DMS153 treated with DMSO at 0.1 percent for 48 hours (cell line): ENCODE measurements around the gene CLN3.
"Not testable (repeated sequence)": the region's sequence is repeated elsewhere in the genome, so short reads cannot be mapped to it uniquely, and the experiment has no call there.

Experiments used
- DNase-seq: peaks from one replicate; lab custom pipeline; 2025; ENCODE audit not compliant: unreplicated experiment; lab: John Stamatoyannopoulos, UW

The CLN3 gene

DNA sequence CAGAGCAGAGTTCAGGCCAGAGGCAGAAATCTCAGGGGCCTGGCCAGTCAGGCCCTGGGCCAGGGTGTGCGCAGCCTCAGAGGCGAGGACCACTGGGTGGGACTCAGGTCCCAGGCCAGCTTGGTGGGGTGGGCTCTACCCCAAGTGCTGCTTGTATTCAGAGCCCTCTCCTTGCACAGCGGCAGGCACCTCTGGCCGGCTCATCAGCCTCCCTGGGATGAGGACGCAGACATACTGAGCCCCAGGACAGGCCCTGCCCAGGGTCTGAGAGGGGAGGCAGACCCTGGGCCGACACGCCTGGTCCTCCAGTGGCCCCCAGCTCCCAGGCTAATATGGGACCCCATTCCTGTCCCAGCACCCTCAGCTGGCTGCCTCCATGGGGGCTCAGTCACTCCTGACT, 22.4 kb upstream of the CLN3 start:
- DNase-seq = no peak

DNA sequence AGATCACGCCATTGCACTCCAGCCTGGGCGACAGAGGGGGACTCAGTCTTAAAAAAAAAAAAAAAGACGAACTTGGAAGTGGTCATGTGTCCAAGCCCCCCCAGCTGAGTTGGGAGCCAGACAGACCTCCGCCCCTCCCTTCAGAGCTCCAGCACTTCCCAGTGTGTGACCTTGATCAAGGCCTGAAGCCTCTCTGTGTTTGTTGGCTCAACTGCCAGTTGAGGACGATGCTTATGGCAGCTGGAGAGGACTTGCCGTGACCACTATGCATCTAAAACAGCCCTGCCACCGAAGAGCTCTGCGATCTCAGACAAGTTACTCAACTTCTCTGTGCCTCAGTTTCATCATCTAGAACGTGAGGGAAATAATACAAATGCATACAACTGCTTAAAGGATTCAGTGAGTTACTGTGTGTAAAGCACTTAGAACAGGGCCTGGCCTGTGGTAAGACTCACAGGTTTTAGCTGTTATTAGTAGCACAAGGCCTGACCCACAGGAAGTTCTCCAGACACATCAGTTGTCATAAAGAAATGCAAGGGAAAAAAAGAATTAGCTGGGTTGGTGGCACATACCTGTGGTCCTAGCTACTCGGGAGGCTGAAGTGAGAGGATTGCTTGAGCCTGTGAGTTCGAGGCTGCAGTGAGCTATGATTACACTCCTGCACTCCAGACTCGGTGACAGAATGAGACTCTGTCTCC, 21.8 kb upstream of the CLN3 start:
- no peak for DNase-seq

DNA sequence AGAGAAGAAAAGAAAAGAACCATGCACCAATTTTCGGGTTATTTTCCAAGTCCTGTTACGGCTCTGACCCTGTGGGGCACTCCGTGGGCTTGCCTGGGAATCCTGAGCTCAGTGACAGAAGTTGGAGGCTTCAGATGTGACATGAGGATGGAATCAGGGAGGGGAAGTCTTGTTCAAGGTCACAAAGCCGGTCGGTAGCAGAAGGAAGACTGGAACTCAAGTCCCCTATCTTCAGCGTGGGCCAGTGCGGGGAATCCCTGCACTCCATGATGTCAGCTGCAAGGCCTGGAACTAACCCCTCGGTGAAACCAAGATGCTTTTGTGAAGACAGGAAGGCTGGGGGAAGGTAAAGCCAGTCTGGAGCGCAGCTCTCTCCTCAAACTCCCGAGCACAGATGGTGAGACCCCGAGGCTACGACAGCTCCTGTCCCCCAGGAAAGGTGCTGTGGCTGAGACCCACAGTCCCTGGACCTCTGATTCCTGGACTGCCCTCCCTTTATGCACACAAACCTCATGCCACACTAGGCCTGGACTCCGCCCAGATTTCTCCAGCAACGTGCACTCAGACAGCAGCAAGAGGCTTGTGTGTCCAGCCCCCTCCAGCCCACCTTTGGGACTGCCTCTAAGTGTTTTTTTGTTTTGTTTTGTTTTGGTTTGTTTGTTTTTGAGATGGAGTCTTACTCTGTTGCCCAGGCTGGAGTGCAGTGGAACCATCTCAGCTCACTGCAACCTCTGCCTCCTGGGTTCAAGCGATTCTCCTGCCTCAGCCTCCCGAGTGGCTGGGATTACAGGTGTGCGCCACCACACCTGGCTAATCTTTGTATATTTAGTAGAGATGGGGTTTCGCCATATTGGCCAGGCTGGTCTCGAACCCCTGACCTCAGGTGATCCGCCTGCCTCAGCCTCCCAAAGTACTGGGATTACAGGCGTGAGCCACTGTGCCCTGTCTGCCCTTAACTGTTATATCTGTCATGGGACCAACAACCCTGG, 20.2 kb upstream of the CLN3 start:
- no peak for DNase-seq

DNA sequence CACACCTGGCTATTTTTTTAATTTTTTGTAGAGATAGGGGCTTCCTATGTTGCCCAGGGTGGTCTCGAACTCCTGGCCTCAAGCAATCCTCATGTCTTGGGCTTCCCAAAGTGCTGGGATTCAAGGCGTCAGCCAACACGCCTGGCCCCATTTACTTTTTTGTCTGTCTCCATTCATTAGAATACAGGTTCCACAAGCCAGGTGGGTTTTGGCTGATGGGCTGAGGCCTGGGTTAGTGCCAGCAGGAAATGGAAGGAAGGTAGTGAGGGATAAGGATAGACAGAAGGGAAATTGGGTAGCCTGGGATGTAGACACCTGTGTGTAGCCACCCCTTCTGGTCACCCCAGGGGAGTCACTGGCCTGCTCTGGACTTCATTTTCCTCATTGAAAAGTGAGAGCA, 19.2 kb upstream of the CLN3 start:
- no peak for DNase-seq

DNA sequence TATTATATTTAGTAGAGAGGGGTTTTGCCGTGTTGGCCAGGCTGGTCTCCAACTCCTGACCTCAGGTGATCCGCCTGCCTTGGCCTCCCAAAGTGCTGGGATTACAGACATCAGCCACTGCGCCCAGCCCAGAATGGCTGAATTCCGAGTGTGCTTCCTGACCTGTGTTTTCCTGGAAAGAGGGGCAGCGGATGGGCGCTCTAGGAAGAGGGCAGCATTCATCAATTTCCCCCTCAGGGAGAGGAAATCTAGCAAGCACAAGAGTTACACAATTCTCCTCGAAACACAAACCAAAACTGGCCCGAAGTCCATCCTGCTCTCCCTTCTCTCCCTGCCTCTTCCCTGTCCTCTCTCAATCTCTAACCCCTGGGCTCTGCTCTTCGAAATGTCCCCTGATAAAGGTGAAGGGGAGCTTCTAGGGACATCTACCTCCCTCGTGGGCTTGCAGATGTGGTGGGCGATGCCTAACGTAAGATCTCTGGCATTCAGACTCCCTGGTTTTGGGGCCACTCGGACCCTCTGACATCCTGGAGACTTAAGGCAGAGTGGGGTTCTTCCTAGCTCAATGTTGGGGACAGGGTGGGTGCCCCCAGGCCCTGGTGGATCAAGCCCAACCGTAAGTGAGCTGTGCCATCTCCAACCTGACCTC, 13.7 kb upstream of the CLN3 start:
- DNase-seq = no peak

DNA sequence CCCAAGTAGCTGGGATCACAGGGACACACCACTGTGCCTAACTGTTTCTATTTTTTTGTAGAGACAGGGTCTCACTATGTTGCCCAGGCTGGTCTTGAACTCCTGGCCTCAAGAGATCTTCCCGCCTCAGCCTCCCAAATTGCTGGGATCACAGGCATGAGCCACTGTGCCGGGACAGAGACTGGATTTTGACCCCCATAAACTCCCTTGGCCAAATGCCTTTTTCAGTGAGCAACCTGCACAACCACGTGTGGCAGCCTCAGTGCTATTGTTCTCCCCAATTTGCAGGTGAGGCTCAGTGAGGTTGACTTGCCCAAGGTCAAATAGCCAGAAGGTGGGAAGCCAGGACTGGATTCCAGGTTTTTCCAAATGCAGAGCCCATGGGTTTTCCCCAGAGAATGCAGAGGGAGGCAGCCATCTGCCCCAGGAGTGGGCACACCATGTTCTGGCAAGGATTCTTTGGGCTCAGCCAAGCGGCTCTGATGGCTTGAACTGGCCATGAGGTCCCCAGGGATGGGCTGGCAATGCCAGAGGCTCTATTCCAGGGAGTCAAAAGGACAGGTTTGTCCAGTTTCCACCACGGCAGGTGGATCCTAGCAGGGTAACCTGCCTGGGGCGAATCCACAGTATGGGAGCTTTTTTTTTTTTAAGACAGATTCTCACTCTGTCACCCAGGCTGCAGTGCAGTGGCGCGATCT, 13.0 kb upstream of the CLN3 start:
- DNase-seq = no peak

DNA sequence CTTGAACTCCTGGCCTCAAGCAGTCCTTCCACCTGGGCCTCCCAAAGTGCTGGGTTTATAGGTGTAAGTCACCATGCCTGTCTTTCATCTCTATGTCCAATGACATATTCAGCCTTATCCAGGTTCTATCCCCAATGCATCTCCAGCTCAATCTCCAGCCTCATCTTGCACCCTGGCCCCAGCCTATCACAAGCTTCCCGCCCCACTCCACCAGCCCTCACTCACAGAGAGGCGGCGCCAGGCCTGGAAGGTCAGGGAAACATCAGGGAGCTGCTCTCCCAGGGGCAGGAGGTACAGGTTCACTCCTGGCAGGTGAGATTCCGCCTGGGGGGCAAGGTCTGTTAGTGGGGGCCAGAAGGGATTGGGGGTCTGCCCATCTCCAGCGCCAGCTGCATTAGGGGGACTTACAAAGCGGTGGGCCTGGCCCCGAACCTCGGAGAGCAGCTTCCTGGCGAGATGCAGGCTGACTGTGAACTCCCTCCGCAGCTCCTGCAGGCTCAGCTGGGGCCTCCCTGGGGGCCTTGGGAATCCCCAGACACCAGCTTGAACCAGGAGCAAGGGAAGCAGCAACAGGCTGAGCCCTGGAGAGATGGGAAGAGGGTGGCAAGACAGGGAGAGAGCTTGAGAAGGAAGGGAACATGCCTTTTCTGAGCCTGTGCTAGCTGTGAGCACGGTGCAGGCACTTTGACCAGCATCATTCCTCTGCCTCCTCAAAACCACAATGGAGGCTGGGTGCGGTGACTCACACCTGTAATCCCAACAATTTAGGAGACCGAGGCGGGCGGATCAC, 11.8 kb upstream of the CLN3 start:
- no peak for DNase-seq

DNA sequence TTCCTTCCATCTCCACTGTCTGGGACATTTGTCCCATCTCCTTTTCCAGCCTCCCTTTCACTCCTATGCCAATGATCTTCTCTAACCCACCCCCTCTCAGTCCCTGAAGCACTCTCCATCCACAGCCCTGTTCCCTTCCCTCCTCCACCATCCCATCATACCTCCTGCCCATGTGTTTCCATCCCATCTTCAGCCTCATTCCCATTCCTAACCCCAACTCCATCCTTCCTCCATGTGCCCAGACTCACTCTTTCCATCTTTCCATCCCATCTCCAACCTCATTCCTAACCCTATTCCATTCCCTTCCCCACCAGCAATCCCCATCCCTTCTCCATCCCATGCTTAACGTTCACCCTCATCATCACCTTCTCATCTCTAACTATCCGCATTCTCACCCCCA, 10.4 kb upstream of the CLN3 start:
- DNase-seq = no peak

DNA sequence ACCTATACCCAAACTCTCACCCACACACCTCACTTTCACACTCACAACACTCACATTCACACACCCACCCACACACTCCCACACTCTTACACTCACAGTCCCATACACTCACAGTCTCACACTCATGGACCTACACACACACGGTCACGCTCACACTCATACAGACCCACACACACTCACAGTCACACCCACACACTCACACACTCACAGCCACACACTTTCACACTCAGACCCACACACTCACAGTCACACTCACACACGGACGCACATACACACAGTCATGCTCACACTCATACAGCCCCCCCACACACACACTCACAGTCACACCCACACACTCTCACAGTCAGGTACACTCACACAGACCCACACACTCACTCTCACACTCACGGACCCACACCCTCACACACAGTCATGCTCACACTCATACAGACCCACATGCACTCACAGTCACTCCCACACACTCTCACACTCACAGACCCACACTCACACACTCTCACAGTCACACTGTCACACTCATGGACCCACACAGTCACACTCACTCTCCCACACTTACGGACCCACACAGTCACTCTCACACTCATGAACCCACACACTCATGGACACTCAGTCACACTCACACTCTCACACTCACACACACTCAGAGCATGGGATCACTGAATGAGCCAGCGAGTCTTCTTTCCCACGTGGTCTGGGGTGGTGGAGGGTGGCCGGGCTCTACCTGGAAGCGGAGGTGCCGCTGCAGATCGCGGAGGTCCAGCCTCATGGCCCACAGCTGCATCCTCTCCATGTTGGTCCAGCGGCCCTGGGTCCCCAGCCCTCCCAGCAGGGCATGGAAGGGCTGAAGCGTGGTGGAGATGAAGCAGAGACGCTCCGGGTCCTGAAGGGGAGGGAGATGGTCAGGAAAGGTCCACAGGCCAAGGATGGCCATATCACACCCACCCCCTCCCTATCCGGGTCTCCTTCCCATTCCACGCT, 9.7 kb upstream of the CLN3 start:
- no peak for DNase-seq

DNA sequence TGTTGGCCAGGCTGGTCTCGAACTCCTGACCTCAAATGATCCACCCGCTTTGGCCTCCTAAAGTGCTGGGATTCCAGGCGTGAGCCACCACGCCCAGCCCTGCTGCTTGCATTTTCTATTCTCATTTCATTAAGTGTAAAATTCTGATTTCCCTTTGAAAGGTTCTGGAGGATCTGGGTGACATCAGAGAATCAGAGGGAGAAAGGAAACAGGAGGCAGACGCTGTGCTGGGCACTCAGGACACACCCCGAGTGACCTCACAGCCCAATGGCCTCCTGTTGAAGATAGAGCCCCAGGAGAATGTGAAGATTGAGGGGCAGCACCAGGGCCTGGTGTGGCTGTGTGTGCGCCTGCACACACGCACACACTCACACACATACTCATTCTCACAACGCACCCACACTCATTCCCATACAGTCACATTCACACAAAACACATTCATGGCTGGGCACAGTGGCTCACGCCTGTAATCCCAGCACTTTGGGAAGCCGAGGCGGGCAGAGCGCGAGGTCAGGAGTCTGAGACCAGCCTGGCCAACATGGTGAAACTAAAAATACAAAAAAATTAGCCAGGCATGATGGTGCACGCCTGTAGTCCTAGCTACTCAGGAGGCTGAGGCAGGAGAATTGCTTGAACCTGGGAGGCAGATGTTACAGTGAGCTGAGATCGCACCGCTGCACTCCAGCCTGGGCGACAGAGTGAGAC, 8.8 kb upstream of the CLN3 start:
- not testable (repeated sequence) for DNase-seq

DNA sequence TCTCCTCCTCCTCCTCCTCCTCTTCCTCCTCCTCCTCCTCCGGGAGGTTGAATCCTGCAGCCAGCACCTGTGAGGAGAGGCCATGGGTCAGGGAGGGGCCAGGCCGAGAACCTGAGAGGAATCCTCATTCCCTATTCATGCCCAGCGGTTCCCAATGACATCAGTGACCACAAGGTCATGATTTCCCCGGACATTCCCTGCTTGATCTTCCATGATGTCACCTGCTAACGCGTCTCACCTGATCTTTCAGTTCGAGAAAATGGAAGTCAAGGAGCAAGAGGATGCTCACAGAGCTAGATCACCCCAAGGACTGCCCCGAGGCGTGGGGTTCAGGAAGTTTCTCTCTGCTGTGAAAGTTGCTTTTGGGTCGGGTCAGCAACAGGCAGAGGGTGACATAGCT, 8.0 kb upstream of the CLN3 start:
- no peak for DNase-seq

DNA sequence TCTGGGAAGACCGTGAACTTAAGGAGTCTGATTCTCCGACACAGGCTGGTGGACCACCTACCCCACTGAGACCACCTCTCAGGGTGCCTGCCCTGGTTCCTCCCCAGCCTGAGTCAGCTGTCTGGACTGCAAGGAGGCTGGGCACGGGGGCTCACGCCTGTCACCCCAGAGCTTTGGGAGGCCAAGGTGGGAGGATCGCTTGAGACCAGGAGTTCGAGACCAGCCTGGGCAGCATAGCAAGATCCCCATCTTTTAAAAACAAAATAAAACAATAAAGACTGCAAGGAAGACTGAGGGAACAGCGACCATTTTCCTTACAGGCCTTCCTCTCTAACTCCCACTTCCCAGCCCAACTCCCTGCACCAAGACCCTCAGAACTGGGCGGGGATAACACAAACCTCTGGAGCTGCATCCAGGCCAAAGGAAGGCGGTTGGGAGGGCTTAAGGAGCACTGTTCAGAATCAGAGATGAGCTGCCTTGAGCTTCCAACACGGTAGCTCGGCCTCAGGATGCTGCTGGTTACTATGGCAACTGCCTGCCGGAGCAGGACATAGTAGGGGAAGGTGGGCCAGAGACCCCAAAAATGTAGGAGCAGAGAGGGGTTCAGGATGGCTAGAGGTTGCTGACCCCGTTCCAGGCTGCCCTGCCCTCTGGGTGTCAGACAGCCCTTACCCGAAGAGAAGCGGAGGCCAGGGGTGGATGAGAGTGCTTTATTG, 7.0 kb upstream of the CLN3 start:
- DNase-seq = no peak

DNA sequence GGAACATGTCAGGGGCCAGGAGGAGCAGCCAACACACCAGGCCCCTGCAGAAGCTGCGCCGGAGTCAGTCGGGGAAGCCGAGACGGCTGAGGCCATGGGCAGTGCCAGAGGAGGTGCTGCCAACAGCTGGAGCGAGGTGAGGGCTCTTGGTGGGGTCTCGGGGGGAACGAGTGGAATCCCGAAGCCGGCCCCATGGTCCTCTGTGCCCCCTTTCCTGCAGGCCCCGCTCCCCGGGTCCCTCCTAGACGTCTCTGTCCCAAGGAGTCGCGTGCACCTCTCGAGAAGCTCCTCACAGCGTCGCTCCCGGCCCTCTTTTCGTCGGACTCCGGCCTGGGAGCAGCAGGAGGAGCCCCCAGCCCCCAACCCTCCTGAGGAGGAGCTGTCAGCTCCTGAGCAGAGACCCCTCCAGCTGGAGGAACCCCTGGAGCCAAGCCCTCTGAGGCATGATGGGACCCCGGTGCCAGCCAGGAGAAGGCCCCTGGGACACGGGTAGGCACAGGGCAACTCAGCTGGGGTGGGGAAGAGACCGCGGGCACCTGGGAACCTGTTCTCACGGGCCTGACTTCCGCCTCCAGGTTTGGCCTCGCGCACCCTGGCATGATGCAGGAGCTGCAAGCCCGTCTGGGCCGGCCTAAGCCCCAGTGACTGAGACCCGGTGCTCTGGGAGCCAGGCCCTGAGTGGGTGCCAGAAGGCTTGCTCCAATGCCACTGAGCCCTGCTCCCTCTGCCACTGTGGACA, 6.2 kb upstream of the CLN3 start:
- DNase-seq = no peak

DNA sequence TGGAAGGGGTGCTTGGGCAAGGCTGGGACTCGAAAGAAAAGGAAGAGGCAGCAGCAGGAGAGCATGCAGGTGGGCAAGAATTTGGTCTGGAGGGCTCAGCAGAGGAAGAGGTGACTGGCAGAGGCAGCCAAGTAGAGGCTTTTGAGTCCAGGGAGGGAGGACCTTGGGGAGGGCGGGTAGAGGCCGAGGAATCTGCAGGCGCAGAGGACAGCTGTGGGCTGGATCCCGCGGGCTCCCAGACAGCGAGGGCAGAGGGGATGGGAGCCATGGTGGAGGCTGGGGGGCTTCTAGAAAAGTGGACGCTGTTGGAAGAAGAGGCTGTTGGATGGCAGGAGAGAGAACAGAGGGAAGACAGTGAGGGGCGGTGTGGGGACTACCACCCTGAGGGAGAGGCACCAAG, 5.5 kb upstream of the CLN3 start:
- DNase-seq = no peak

DNA sequence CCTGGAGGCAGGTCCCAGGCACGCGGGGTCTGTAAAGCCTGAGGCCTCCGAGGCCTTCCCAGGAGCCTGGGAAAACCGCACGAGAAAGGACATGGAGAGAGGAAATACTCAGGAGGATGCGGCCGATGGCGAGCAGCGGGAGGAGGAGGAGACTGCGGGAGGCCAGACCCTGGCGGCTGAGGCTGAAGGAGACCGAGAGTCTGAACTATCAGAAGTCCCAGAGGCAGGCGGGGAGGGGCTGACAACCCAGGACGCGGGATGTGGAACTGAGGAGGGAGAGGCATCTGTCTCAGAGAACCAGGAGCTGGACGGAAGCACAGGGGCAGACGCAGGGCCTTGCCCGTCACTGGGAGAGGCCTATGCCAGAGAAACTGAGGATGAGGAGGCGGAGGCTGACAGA, 5.0 kb upstream of the CLN3 start:
- no peak for DNase-seq

DNA sequence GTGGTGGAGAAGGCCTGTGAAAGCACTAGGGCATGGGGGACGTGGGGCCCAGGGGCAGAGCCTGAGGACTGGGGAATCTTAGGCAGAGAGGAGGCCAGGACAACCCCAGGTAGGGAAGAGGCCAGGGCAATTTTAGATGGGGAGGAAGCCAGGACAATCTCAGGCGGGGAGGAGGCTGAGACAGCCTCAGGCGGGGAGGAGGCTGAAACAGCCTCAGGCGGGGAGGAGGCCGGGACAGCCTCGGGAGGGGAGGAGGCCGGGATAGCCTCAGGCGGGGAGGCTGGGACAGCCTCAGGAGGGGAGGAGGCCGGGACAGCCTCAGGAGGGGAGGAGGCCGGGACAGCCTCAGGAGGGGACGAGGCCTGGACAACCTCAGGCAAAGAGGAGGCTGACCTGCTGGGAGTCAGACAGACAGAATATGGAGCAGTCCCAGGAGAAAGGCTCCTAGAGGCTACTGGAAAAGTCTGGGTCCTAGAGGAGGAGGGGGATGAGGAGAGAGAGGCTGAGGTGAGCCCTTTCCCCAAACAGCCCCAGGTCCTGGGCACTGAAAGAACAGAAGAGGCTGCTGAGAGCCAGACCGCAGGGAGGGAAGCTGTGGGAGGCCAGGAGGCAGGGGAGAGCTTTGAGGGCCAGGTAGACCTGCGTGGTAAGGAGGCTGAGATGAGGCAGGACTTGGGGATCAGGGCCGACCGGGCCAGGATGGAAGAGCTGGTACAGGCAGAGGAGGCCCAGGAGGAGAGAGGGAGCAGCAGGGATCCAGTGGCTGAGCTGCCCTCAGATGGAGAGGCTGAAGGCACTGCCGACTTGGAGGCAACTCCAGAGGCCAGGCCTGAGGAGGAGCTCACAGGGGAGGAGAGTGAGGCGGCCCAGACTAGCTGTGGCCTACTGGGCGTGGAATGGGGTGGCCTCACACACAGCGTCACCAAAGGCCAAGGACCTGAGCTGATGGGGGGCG, 4.2 kb upstream of the CLN3 start:
- DNase-seq = no peak
